Activated naive CD8-positive, alpha-beta T cell treated with anti-CD3 and anti-CD28 coated beads, Interleukin-2, amount 10 ng/mL, durations not matched to agents 7 days and 5 days (primary cell): ENCODE data around the gene ACD. TPM values are rescaled to one million over a fixed set of nuclear protein-coding genes. Genes with fewer than 3 reads are reported as not detected.

ENCODE experiments used
- ATAC-seq: fragments of 150-1000 bp; cut with Tn5 transposase; one replicate; pipeline ENCODE4 v1.10.0; 2021; ENCODE audit warnings: low read depth, moderate library complexity
- POLR2A ChIA-PET: fragments of 350-600 bp; sonication (Branson Sonifier 250); formaldehyde crosslinking; loops from one replicate; lab custom pipeline; 2021; ENCODE audit warnings: antibody characterized with exemption; lab: Charles Lee
- DNase-seq: peaks from one replicate; pipeline ENCODE4 v3.0.0; 2021
- H3K27ac Mint-ChIP-seq: one replicate; pipeline ENCODE4 v1.8.0; 2022; ENCODE audit warnings: mild to moderate bottlenecking, mixed read lengths
- H3K27me3 Mint-ChIP-seq: one replicate; pipeline ENCODE4 v1.8.0; 2022; ENCODE audit warnings: mild to moderate bottlenecking, moderate library complexity, mixed read lengths
- H3K36me3 Mint-ChIP-seq: one replicate; pipeline ENCODE4 v1.8.0; 2021; ENCODE audit warnings: mild to moderate bottlenecking, mixed read lengths
- H3K4me1 Mint-ChIP-seq: one replicate; pipeline ENCODE4 v1.8.0; 2021; ENCODE audit warnings: mixed read lengths
- H3K4me3 Mint-ChIP-seq: one replicate; pipeline ENCODE4 v1.8.0; 2022; ENCODE audit warnings: mild to moderate bottlenecking, moderate library complexity, mixed read lengths
- H3K9me3 Mint-ChIP-seq: one replicate; pipeline ENCODE4 v1.8.0; 2021; ENCODE audit warnings: mixed read lengths
- total RNA-seq, 2 experiments: library from RNA; stranded (reverse); gene quantifications; one replicate each; pipeline ENCODE4 v1.2.3, GENCODE V29; 2021

Gene ACD
- total RNA-seq, 2 experiments from 2014 or later: 50.7 to 54.2 TPM

GRCh38 chr16:67673712-67674580 lies 13.9 kb upstream of the ACD start:
- ATAC-seq: no peak
- H3K9me3 Mint-ChIP-seq: no peaks in the 10 kb centered on the region
- no peaks in the 10 kb centered on the region for H3K36me3 Mint-ChIP-seq
- H3K27me3 Mint-ChIP-seq: no peaks in the 10 kb centered on the region
- H3K4me1 Mint-ChIP-seq: peaks cover 3% of the 10 kb centered on the region
- H3K4me3 Mint-ChIP-seq: no peak overlapping the region
- DNase-seq: no peak
- POLR2A ChIA-PET: no interaction called here
- H3K27ac Mint-ChIP-seq: no peak overlapping the region

DNA sequence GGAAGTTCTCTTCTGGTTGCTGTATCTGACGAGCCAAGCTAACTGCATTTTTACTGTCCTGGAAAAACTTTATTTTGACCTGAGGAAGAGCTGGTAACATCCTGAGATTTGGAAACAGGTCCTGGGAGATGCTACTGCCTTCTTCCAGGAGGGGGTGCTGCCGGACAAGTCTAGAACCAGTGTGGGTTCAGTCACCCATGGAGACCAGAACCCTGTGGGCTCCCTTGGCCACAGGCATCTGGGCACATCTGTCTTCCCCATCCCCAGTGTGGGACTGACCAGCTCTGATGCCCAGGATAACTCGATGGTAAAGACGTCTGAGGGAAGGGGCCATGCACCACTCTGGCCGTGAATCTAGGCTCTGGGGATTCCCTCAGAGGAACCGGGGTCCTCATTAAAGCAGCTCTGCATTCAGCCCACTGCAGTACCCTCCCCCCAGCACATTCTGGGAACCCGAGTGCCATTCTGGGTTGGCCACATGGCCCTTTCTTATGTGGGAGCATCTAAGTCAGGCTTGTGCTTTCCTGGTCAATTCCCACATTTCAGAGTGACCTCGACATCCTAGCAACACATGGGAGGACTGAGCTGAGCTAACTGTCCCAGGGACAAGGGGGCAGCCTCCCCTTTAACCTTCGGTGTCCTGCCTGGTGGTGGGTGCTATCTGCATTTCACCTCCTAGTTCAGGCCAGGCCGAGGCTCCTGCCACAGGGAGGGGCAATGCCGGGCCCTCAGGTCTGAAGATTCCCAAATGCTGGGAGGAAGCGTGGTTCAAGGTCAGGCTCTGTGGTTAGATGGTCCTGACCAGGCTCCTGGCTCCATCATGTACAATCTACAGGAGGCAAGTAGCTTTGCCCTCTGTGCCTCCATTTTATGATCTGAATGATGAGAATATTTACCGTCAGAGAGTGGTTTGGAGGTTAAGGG lies 12.9 kb upstream of the ACD start:
- H3K36me3 Mint-ChIP-seq: no peaks in the 10 kb centered on the region
- H3K9me3 Mint-ChIP-seq: no peaks in the 10 kb centered on the region
- no peak overlapping the region for H3K27ac Mint-ChIP-seq
- peak; percentile 65 for DNase-seq
- H3K27me3 Mint-ChIP-seq: no peaks in the 10 kb centered on the region
- peak; percentile 21 for ATAC-seq
- POLR2A ChIA-PET: interaction anchor here (1.0 kb wide), 1 partner anchor 200 kb away, joined by 3 read pairs; the partner anchor contains the start of gene EDC4
- H3K4me1 Mint-ChIP-seq: peaks cover 4% of the 10 kb centered on the region
- H3K4me3 Mint-ChIP-seq: no peak overlapping the region

DNA sequence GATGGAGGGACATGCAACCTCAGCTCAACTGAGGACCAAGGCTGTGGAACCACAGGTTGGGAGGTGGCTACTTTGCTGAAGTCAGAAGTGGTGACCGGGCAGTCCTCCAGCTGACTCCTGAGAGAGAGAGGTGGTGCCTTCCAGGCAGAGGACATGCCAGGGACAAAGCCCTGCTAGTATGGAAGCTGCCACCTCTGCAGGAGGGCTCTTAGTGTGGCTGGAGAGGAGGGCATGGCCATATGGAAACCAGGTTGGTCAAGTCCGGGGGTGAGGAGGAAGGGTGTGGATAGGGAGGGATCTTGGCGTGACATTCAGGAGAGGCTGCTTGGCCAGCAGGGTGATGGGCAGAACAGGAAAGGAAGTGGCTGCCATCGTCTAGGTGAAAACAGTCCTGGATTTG lies 12.2 kb upstream of the ACD start:
- no peaks in the 10 kb centered on the region for H3K36me3 Mint-ChIP-seq
- H3K4me1 Mint-ChIP-seq: peaks cover 5% of the 10 kb centered on the region
- H3K27ac Mint-ChIP-seq: no peak overlapping the region
- H3K9me3 Mint-ChIP-seq: no peaks in the 10 kb centered on the region
- no peak overlapping the region for H3K4me3 Mint-ChIP-seq
- POLR2A ChIA-PET: interaction anchor here (1.0 kb wide), 1 partner anchor 201 kb away, joined by 3 read pairs; the partner anchor contains the start of gene EDC4
- H3K27me3 Mint-ChIP-seq: no peaks in the 10 kb centered on the region
- DNase-seq: no peak
- no peak for ATAC-seq

DNA sequence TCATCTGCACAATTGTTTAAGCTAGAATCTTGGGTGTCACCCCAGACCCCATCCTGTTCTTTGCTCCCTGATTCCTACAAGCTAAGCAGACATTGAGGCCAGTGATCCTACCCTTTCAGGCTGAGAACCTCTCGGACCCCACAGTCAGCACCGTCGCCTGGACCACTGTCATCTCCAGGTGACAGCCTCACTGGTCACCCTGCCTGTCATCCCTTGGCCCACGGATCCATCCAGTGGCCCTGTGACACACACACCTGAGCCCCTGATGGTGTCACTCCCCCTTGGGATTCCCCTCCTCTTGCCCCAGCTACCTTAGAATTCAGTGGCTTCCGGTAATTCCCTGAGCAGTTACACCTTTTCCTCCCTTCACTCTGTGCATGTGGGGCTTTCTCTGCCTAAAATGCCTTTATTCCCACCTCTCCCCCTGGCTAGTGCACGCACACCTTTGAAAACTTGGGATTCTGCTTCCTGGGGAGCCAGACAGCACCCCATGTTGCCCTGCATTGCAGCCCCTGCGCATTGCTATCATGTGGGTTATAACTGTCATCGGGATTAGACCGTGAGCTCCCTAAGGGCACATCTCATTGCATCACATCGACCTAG lies 9.5 kb upstream of the ACD start:
- ATAC-seq: no peak
- no peaks in the 10 kb centered on the region for H3K27me3 Mint-ChIP-seq
- H3K4me1 Mint-ChIP-seq: peaks cover 9% of the 10 kb centered on the region
- no peak overlapping the region for H3K4me3 Mint-ChIP-seq
- H3K27ac Mint-ChIP-seq: no peak overlapping the region
- no peaks in the 10 kb centered on the region for H3K36me3 Mint-ChIP-seq
- DNase-seq: no peak
- POLR2A ChIA-PET: interaction anchor here (0.5 kb wide), 2 partner anchors 85 to 116 kb away, joined by 3 to 5 read pairs; no protein-coding TSS in a partner anchor
- H3K9me3 Mint-ChIP-seq: no peaks in the 10 kb centered on the region

- Mint-ChIP-seq H3K27me3 (no peaks in the 10 kb centered on the region), H3K4me3 (no peak overlapping the region), H3K36me3 (no peaks in the 10 kb centered on the region), H3K4me1 (peaks cover 9% of the 10 kb centered on the region), H3K27ac (peak overlapping the region; percentile 70), H3K9me3 (no peaks in the 10 kb centered on the region)
- peak; percentile 53 for DNase-seq
- POLR2A ChIA-PET: interaction anchor here (0.5 to 3.4 kb wide), 5 partner anchors 9 to 178 kb away, joined by 4 to 16 read pairs (median 14); partner anchors contain the start of genes ACD and CARMIL2
- no peak for ATAC-seq
Observed at GRCh38 chr16:67668495-67669157, 8.6 kb upstream of the ACD start.

- Mint-ChIP-seq H3K9me3 (no peaks in the 10 kb centered on the region), H3K4me3 (peak overlapping the region; percentile 93), H3K4me1 (peaks cover 9% of the 10 kb centered on the region)
Observed at GRCh38 chr16:67667817-67668494, 7.9 kb upstream of the ACD start.

GRCh38 chr16:67667453-67667816 lies 7.4 kb upstream of the ACD start:
- POLR2A ChIA-PET: interaction anchor here (1.8 to 3.4 kb wide), 6 partner anchors 8 to 187 kb away, joined by 4 to 20 read pairs (median 14); partner anchors contain the start of genes ACD, ATP6V0D1, CARMIL2 and CTCF
- ATAC-seq (no peak), DNase-seq (no peak)
- Mint-ChIP-seq H3K27me3 (no peaks in the 10 kb centered on the region), H3K9me3 (no peaks in the 10 kb centered on the region), H3K27ac (peak overlapping the region; percentile 82), H3K4me3 (peak overlapping the region; percentile 93), H3K36me3 (no peaks in the 10 kb centered on the region), H3K4me1 (peaks cover 6% of the 10 kb centered on the region)

More at GRCh38 chr16:67667817-67668494, 7.9 kb upstream of the ACD start:
- DNase-seq: peak; percentile 81
- POLR2A ChIA-PET: interaction anchor here (1.8 to 3.4 kb wide), 6 partner anchors 8 to 187 kb away, joined by 4 to 20 read pairs (median 14); partner anchors contain the start of genes ACD, ATP6V0D1, CARMIL2 and CTCF
- Mint-ChIP-seq H3K27ac (no peak overlapping the region), H3K36me3 (no peaks in the 10 kb centered on the region), H3K27me3 (no peaks in the 10 kb centered on the region)
- peak; percentile 91 for ATAC-seq

- ATAC-seq: peak; percentile 51
- Mint-ChIP-seq H3K4me1 (peaks cover 6% of the 10 kb centered on the region), H3K27me3 (no peaks in the 10 kb centered on the region), H3K36me3 (no peaks in the 10 kb centered on the region), H3K27ac (peak within 1 kb of the TSS; percentile 82), H3K4me3 (peak within 1 kb of the TSS; percentile 93), H3K9me3 (no peaks in the 10 kb centered on the region)
- DNase-seq: peak; percentile 85
- POLR2A ChIA-PET: interaction anchor here (0.5 to 3.4 kb wide), 8 partner anchors 7 to 204 kb away, joined by 3 to 20 read pairs (median 13); partner anchors contain the start of genes ACD, ATP6V0D1, CARMIL2 and CTCF
Observed at GRCh38 chr16:67666559-67667452, 6.7 kb upstream of the ACD start, which contains the start of the genes C16orf86 and ENKD1. C16orf86 (plus strand) TSS chr16:67666814; CDS start chr16:67666971, 157 bp downstream. ENKD1 (minus strand) TSS chr16:67666750; CDS start chr16:67666442, 308 bp downstream.

- peak; percentile 2 for ATAC-seq
- H3K27ac Mint-ChIP-seq: no peak overlapping the region
- no peak for DNase-seq
Observed at GRCh38 chr16:67666032-67666551, 6.0 kb upstream of the ACD start.

DNA sequence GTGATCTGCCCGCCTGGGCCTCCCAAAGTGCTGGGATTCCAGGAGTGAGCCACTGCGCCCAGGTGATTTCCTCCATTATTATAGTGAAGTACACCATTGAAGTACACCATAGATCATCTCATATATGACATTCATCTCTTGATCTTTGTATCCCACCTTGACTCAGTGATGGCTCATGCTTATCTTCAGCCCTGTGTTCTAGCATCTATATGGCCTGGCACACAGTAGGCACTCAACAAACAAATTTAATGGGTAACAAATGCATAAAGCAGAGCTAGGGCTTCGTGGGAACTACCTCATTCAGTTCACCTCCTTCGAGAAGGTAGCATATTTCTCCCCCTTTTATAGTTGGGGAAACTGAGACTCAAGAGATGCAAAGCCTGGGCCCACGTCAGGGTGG lies 5.5 kb upstream of the ACD start:
- ATAC-seq (no peak), DNase-seq (no peak)
- Mint-ChIP-seq H3K36me3 (no peaks in the 10 kb centered on the region), H3K27ac (no peak overlapping the region), H3K9me3 (no peaks in the 10 kb centered on the region), H3K4me3 (peak overlapping the region; percentile 70), H3K4me1 (peaks cover 11% of the 10 kb centered on the region), H3K27me3 (no peaks in the 10 kb centered on the region)
- POLR2A ChIA-PET: interaction anchor here (0.6 to 3.4 kb wide), 5 partner anchors 21 to 185 kb away, joined by 3 to 20 read pairs (median 12); partner anchors contain the start of genes ATP6V0D1, CARMIL2, CTCF and GFOD2

More at GRCh38 chr16:67666032-67666551, 6.0 kb upstream of the ACD start:
- H3K4me1 Mint-ChIP-seq: peaks cover 10% of the 10 kb centered on the region
- POLR2A ChIA-PET: interaction anchor here (0.5 to 3.4 kb wide), 8 partner anchors 21 to 205 kb away, joined by 3 to 20 read pairs (median 13); partner anchors contain the start of genes ATP6V0D1, CARMIL2, CTCF and GFOD2
- no peaks in the 10 kb centered on the region for H3K36me3 Mint-ChIP-seq
- H3K27me3 Mint-ChIP-seq: no peaks in the 10 kb centered on the region
- no peaks in the 10 kb centered on the region for H3K9me3 Mint-ChIP-seq
- H3K4me3 Mint-ChIP-seq: peak overlapping the region; percentile 70
